ENCODE measurements around the gene SH3BP5L.

Gene SH3BP5L

DNA sequence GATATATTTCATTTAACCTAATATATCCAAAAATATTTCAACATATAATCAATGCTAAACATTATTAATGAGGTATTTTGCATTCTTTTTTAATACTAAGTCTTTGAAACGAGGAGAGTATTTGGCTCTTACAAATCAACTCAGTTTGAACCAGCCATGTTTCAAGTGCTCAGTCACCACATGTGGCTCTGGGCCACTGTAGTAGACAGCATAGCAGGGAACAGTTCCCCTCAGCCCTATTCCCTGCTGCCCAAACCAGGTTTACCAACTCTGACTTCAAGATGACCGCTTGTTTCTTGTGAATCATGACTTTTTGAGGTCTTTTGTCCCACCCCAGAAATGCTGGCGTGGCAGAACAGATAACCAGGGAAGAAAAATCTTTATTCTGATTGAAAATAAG lies 18.0 kb upstream of the SH3BP5L start:
- peaks cover 39 to 65% of the 10 kb centered on the region in 2 donors for H3K36me3 ChIP-seq (replicated peaks in 1 of 2; ENCODE audit: control insufficient read depth in 2 of 2, insufficient read depth in 2 of 2, low read length in 2 of 2)
- no peak overlapping the region for H4K8ac ChIP-seq (ENCODE audit: low read depth, low read length)

GRCh38 chr1:248842781-248843331 lies 17.1 kb upstream of the SH3BP5L start:
- no peak overlapping the region for H2BK15ac ChIP-seq (ENCODE audit: low read length)
- no peak overlapping the region for H3K4ac ChIP-seq (ENCODE audit: low read length)
- no peak for DNase-seq (ENCODE audit: low spot score)
- H2AFZ ChIP-seq (ENCODE audit: low read length): no peak overlapping the region
- H3K18ac ChIP-seq (ENCODE audit: low read length): no peak overlapping the region
- H3K14ac ChIP-seq (ENCODE audit: low read length): no peak overlapping the region
- peaks cover 31 to 57% of the 10 kb centered on the region in 2 donors for H3K36me3 ChIP-seq (replicated peaks in 1 of 2; ENCODE audit: control insufficient read depth in 2 of 2, insufficient read depth in 2 of 2, low read length in 2 of 2)
- no peak overlapping the region for H2BK120ac ChIP-seq (ENCODE audit: low read depth, low read length)
- H3K79me1 ChIP-seq (ENCODE audit: low read depth, low read length): peaks cover 5% of the 10 kb centered on the region
- H2AK5ac ChIP-seq (ENCODE audit: low read depth, low read length): no peak overlapping the region
- no peak overlapping the region for H3K9ac ChIP-seq (ENCODE audit: low read depth, low read length, poor library complexity)
- no peak overlapping the region for H3K4me2 ChIP-seq (ENCODE audit: insufficient read depth, low read length, poor library complexity, severe bottlenecking)
- no peaks in the 10 kb centered on the region for H3K27me3 ChIP-seq (ENCODE audit: control insufficient read depth in 3 of 3, insufficient read depth in 3 of 3, low read depth in 1 of 3, low read length in 3 of 3)
- no peak overlapping the region for H2BK5ac ChIP-seq (ENCODE audit: low read length)
- no CpG with 5 or more reads among the region's 8 CpGs for WGBS, 2 donors (ENCODE audit: extremely low coverage in 2 of 2, insufficient read length in 2 of 2, insufficient replicate concordance in 1 of 2)
- peaks cover 0 to 2% of the 10 kb centered on the region in 2 donors for H3K9me3 ChIP-seq (replicated peaks in 1 of 2; ENCODE audit: control insufficient read depth in 2 of 2, insufficient read depth in 1 of 2, low read depth in 1 of 2, low read length in 2 of 2)
- no peak overlapping the region for H4K91ac ChIP-seq (ENCODE audit: low read depth, low read length, poor library complexity)
- no peak overlapping the region for H4K8ac ChIP-seq (ENCODE audit: low read depth, low read length)
- no peak overlapping the region for H2BK12ac ChIP-seq (ENCODE audit: low read length)
- no peak overlapping the region for H3K23ac ChIP-seq (ENCODE audit: low read depth, low read length, poor library complexity)
- no peak overlapping the region for H3K27ac ChIP-seq (replicated peaks; ENCODE audit: low read length)
- H3K4me3 ChIP-seq (ENCODE audit: low read length in 2 of 2): no peak overlapping the region
- H3K4me1 ChIP-seq (ENCODE audit: control insufficient read depth in 2 of 2, insufficient read depth in 1 of 2, low read depth in 1 of 2, low read length in 2 of 2): peaks cover 2 to 4% of the 10 kb centered on the region in 2 donors

More for the DNA sequence above, 18.0 kb upstream of the SH3BP5L start:
- no peak overlapping the region for H3K4me3 ChIP-seq (ENCODE audit: low read length in 2 of 2)
- H3K23ac ChIP-seq (ENCODE audit: low read depth, low read length, poor library complexity): no peak overlapping the region
- H3K27ac ChIP-seq (replicated peaks; ENCODE audit: low read length): no peak overlapping the region
- H3K79me1 ChIP-seq (ENCODE audit: low read depth, low read length): peaks cover 2% of the 10 kb centered on the region
- no CpG with 5 or more reads among the region's 3 CpGs for WGBS, 2 donors (ENCODE audit: extremely low coverage in 2 of 2, insufficient read length in 2 of 2, insufficient replicate concordance in 1 of 2)
- no peak overlapping the region for H2BK12ac ChIP-seq (ENCODE audit: low read length)
- H3K9me3 ChIP-seq (replicated peaks in 1 of 2; ENCODE audit: control insufficient read depth in 2 of 2, insufficient read depth in 1 of 2, low read depth in 1 of 2, low read length in 2 of 2): peaks cover 0 to 2% of the 10 kb centered on the region in 2 donors
- no peak overlapping the region for H3K4ac ChIP-seq (ENCODE audit: low read length)
- H4K91ac ChIP-seq (ENCODE audit: low read depth, low read length, poor library complexity): no peak overlapping the region
- no peak overlapping the region for H3K9ac ChIP-seq (ENCODE audit: low read depth, low read length, poor library complexity)
- H2AFZ ChIP-seq (ENCODE audit: low read length): no peak overlapping the region
- no peak overlapping the region for H2BK5ac ChIP-seq (ENCODE audit: low read length)
- no peak overlapping the region for H3K18ac ChIP-seq (ENCODE audit: low read length)
- no peak overlapping the region for H2AK5ac ChIP-seq (ENCODE audit: low read depth, low read length)
- no peak overlapping the region for H3K4me2 ChIP-seq (ENCODE audit: insufficient read depth, low read length, poor library complexity, severe bottlenecking)
- no peaks in the 10 kb centered on the region for H3K27me3 ChIP-seq (ENCODE audit: control insufficient read depth in 3 of 3, insufficient read depth in 3 of 3, low read depth in 1 of 3, low read length in 3 of 3)
- H3K4me1 ChIP-seq (ENCODE audit: control insufficient read depth in 2 of 2, insufficient read depth in 1 of 2, low read depth in 1 of 2, low read length in 2 of 2): peaks cover 2 to 4% of the 10 kb centered on the region in 2 donors
- H2BK15ac ChIP-seq (ENCODE audit: low read length): no peak overlapping the region
- DNase-seq (ENCODE audit: low spot score): no peak
- no peak overlapping the region for H3K14ac ChIP-seq (ENCODE audit: low read length)
- H2BK120ac ChIP-seq (ENCODE audit: low read depth, low read length): no peak overlapping the region

- Histone ChIP-seq H4K8ac (ENCODE audit: low read depth, low read length) (no peak overlapping the region), H3K27ac (replicated peaks; ENCODE audit: low read length) (no peak overlapping the region), H3K79me1 (ENCODE audit: low read depth, low read length) (peaks cover 3% of the 10 kb centered on the region), H3K23ac (ENCODE audit: low read depth, low read length, poor library complexity) (no peak overlapping the region), H3K18ac (ENCODE audit: low read length) (no peak overlapping the region), H3K4me3 (ENCODE audit: low read length in 2 of 2) (no peak overlapping the region), H3K9me3 (replicated peaks in 1 of 2; ENCODE audit: control insufficient read depth in 2 of 2, insufficient read depth in 1 of 2, low read depth in 1 of 2, low read length in 2 of 2) (peaks cover 0 to 2% of the 10 kb centered on the region in 2 donors), H3K9ac (ENCODE audit: low read depth, low read length, poor library complexity) (no peak overlapping the region), H4K91ac (ENCODE audit: low read depth, low read length, poor library complexity) (no peak overlapping the region), H3K4me1 (ENCODE audit: control insufficient read depth in 2 of 2, insufficient read depth in 1 of 2, low read depth in 1 of 2, low read length in 2 of 2) (peaks cover 4% of the 10 kb centered on the region in 2 donors), H3K14ac (ENCODE audit: low read length) (no peak overlapping the region), H3K4me2 (ENCODE audit: insufficient read depth, low read length, poor library complexity, severe bottlenecking) (no peak overlapping the region), H3K4ac (ENCODE audit: low read length) (no peak overlapping the region), H3K36me3 (replicated peaks in 1 of 2; ENCODE audit: control insufficient read depth in 2 of 2, insufficient read depth in 2 of 2, low read length in 2 of 2) (peaks cover 22 to 48% of the 10 kb centered on the region in 2 donors), H2BK5ac (ENCODE audit: low read length) (no peak overlapping the region), H2AK5ac (ENCODE audit: low read depth, low read length) (no peak overlapping the region), H3K27me3 (ENCODE audit: control insufficient read depth in 3 of 3, insufficient read depth in 3 of 3, low read depth in 1 of 3, low read length in 3 of 3) (no peaks in the 10 kb centered on the region), H2BK15ac (ENCODE audit: low read length) (no peak overlapping the region), H2BK12ac (ENCODE audit: low read length) (no peak overlapping the region), H2AFZ (ENCODE audit: low read length) (no peak overlapping the region), H2BK120ac (ENCODE audit: low read depth, low read length) (no peak overlapping the region)
- no CpG with 5 or more reads among the region's 12 CpGs for WGBS, 2 donors (ENCODE audit: extremely low coverage in 2 of 2, insufficient read length in 2 of 2, insufficient replicate concordance in 1 of 2)
- peak; percentile 26 for DNase-seq (ENCODE audit: low spot score)
Observed at GRCh38 chr1:248841702-248842395, 16.1 kb upstream of the SH3BP5L start.

- Histone ChIP-seq H3K4ac (ENCODE audit: low read length) (no peak overlapping the region), H3K27me3 (ENCODE audit: control insufficient read depth in 3 of 3, insufficient read depth in 3 of 3, low read depth in 1 of 3, low read length in 3 of 3) (no peaks in the 10 kb centered on the region), H3K36me3 (replicated peaks in 1 of 2; ENCODE audit: control insufficient read depth in 2 of 2, insufficient read depth in 2 of 2, low read length in 2 of 2) (peaks cover 15 to 39% of the 10 kb centered on the region in 2 donors), H2BK120ac (ENCODE audit: low read depth, low read length) (no peak overlapping the region), H3K14ac (ENCODE audit: low read length) (no peak overlapping the region), H3K9ac (ENCODE audit: low read depth, low read length, poor library complexity) (no peak overlapping the region), H3K23ac (ENCODE audit: low read depth, low read length, poor library complexity) (no peak overlapping the region), H3K27ac (replicated peaks; ENCODE audit: low read length) (no peak overlapping the region), H3K4me1 (ENCODE audit: control insufficient read depth in 2 of 2, insufficient read depth in 1 of 2, low read depth in 1 of 2, low read length in 2 of 2) (peaks cover 4% of the 10 kb centered on the region in 2 donors), H2AK5ac (ENCODE audit: low read depth, low read length) (no peak overlapping the region), H2AFZ (ENCODE audit: low read length) (no peak overlapping the region), H2BK5ac (ENCODE audit: low read length) (no peak overlapping the region), H3K18ac (ENCODE audit: low read length) (no peak overlapping the region), H3K4me3 (ENCODE audit: low read length in 2 of 2) (no peak overlapping the region), H3K4me2 (ENCODE audit: insufficient read depth, low read length, poor library complexity, severe bottlenecking) (no peak overlapping the region), H2BK15ac (ENCODE audit: low read length) (no peak overlapping the region), H4K8ac (ENCODE audit: low read depth, low read length) (no peak overlapping the region), H4K91ac (ENCODE audit: low read depth, low read length, poor library complexity) (no peak overlapping the region), H3K79me1 (ENCODE audit: low read depth, low read length) (peaks cover 3% of the 10 kb centered on the region), H3K9me3 (replicated peaks in 1 of 2; ENCODE audit: control insufficient read depth in 2 of 2, insufficient read depth in 1 of 2, low read depth in 1 of 2, low read length in 2 of 2) (peaks cover 0 to 2% of the 10 kb centered on the region in 2 donors), H2BK12ac (ENCODE audit: low read length) (no peak overlapping the region)
- no peak for DNase-seq (ENCODE audit: low spot score)
- WGBS, 2 donors (ENCODE audit: extremely low coverage in 2 of 2, insufficient read length in 2 of 2, insufficient replicate concordance in 1 of 2): no CpG with 5 or more reads among the region's 4 CpGs
Observed at GRCh38 chr1:248840946-248841345, 15.2 kb upstream of the SH3BP5L start.

All from neuronal stem cell (in vitro differentiated cells).